ENCODE measurements around the gene SDR39U1.

The SDR39U1 gene

GRCh38 chr14:24409192-24409591, 33.4 kb downstream of the SDR39U1 start:
- H3K9ac ChIP-seq (ENCODE audit: low read length), result no peak overlapping the region
- H3K4me1 ChIP-seq (ENCODE audit: low read length), result no peaks in the 10 kb centered on the region
- H3F3A ChIP-seq (ENCODE audit: insufficient read depth, low read length), result no peaks in the 10 kb centered on the region

GRCh38 chr14:24408764-24409163, 33.8 kb downstream of the SDR39U1 start:
- H3K9ac ChIP-seq (ENCODE audit: low read length), result no peak overlapping the region
- no peaks in the 10 kb centered on the region for H3K36me3 ChIP-seq (replicated peaks; ENCODE audit: insufficient read depth, low read length)
- H2AFZ ChIP-seq (ENCODE audit: low read length), result no peak overlapping the region
- H3K9me2 ChIP-seq (replicated peaks; ENCODE audit: insufficient read depth, low read length), result no peaks in the 10 kb centered on the region
- no peak overlapping the region for H3K4me2 ChIP-seq (ENCODE audit: low read depth, low read length)
- H3K9me3 ChIP-seq (replicated peaks; ENCODE audit: insufficient read depth, low read length), result no peaks in the 10 kb centered on the region
- no peak for DNase-seq
- no peak overlapping the region for H3K4me3 ChIP-seq (ENCODE audit: low read length)
- TF ChIP-seq CTCF (IDR thresholded peaks at IDR 0.05; ENCODE audit: low read length) (no peak), EZH2 (optimal IDR thresholded peaks at IDR 0.05; ENCODE audit: low read depth, low read length) (no peak), EZH2phosphoT487 (IDR thresholded peaks at IDR 0.05; ENCODE audit: low read length) (no peak)
- H3K79me2 ChIP-seq (ENCODE audit: low read length), result no peaks in the 10 kb centered on the region
- H3K27ac ChIP-seq (ENCODE audit: low read length), result no peak overlapping the region
- no peaks in the 10 kb centered on the region for H3K4me1 ChIP-seq (ENCODE audit: low read length)
- no peaks in the 10 kb centered on the region for H3K27me3 ChIP-seq (replicated peaks; ENCODE audit: insufficient read depth, low read length)
- no peaks in the 10 kb centered on the region for H4K20me1 ChIP-seq (ENCODE audit: insufficient read depth, low read length)
- H3F3A ChIP-seq (ENCODE audit: insufficient read depth, low read length), result no peaks in the 10 kb centered on the region

More at GRCh38 chr14:24409192-24409591, 33.4 kb downstream of the SDR39U1 start:
- TF ChIP-seq EZH2 (optimal IDR thresholded peaks at IDR 0.05; ENCODE audit: low read depth, low read length), result no peak
- TF ChIP-seq CTCF (IDR thresholded peaks at IDR 0.05; ENCODE audit: low read length), result no peak
- TF ChIP-seq EZH2phosphoT487 (IDR thresholded peaks at IDR 0.05; ENCODE audit: low read length), result no peak
- H3K4me2 ChIP-seq (ENCODE audit: low read depth, low read length), result no peak overlapping the region
- H3K36me3 ChIP-seq (replicated peaks; ENCODE audit: insufficient read depth, low read length), result no peaks in the 10 kb centered on the region
- H3K27ac ChIP-seq (ENCODE audit: low read length), result no peak overlapping the region
- H3K79me2 ChIP-seq (ENCODE audit: low read length), result no peaks in the 10 kb centered on the region
- no peaks in the 10 kb centered on the region for H3K9me2 ChIP-seq (replicated peaks; ENCODE audit: insufficient read depth, low read length)
- H3K9me3 ChIP-seq (replicated peaks; ENCODE audit: insufficient read depth, low read length), result no peaks in the 10 kb centered on the region
- no peaks in the 10 kb centered on the region for H4K20me1 ChIP-seq (ENCODE audit: insufficient read depth, low read length)
- no peak overlapping the region for H3K4me3 ChIP-seq (ENCODE audit: low read length)
- DNase-seq, result no peak
- no peak overlapping the region for H2AFZ ChIP-seq (ENCODE audit: low read length)
- no peaks in the 10 kb centered on the region for H3K27me3 ChIP-seq (replicated peaks; ENCODE audit: insufficient read depth, low read length)

- no peak overlapping the region for H2AFZ ChIP-seq (ENCODE audit: low read length)
- no peaks in the 10 kb centered on the region for H3K4me1 ChIP-seq (ENCODE audit: low read length)
- no peak overlapping the region for H3K4me3 ChIP-seq (ENCODE audit: low read length)
- no peaks in the 10 kb centered on the region for H4K20me1 ChIP-seq (ENCODE audit: insufficient read depth, low read length)
- H3K36me3 ChIP-seq (replicated peaks; ENCODE audit: insufficient read depth, low read length), result no peaks in the 10 kb centered on the region
- H3K27me3 ChIP-seq (replicated peaks; ENCODE audit: insufficient read depth, low read length), result no peaks in the 10 kb centered on the region
- H3K4me2 ChIP-seq (ENCODE audit: low read depth, low read length), result no peak overlapping the region
- no peak for DNase-seq
- H3F3A ChIP-seq (ENCODE audit: insufficient read depth, low read length), result no peaks in the 10 kb centered on the region
- H3K9me3 ChIP-seq (replicated peaks; ENCODE audit: insufficient read depth, low read length), result no peaks in the 10 kb centered on the region
- H3K9me2 ChIP-seq (replicated peaks; ENCODE audit: insufficient read depth, low read length), result no peaks in the 10 kb centered on the region
- H3K79me2 ChIP-seq (ENCODE audit: low read length), result no peaks in the 10 kb centered on the region
- no peak overlapping the region for H3K27ac ChIP-seq (ENCODE audit: low read length)
- TF ChIP-seq CTCF (IDR thresholded peaks at IDR 0.05; ENCODE audit: low read length) (no peak), EZH2phosphoT487 (IDR thresholded peaks at IDR 0.05; ENCODE audit: low read length) (no peak), EZH2 (optimal IDR thresholded peaks at IDR 0.05; ENCODE audit: low read depth, low read length) (no peak)
- no peak overlapping the region for H3K9ac ChIP-seq (ENCODE audit: low read length)
These were observed 34.8 kb downstream of the SDR39U1 start for GRCh38 chr14:24407608-24408325.
